Left kidney (tissue), 2 donors: Measurements from ENCODE around the gene CTNNBIP1. TPM values are rescaled to one million over a fixed set of nuclear protein-coding genes. Genes with fewer than 3 reads are reported as not detected.

Experiments used
- DNase-seq: peaks from one replicate; pipeline ENCODE4 v3.0.0-alpha.2; 2013
- polyA plus RNA-seq: library from polyadenylated mRNA; unstranded; fragments of 120-200 nt; gene quantifications from one replicate; pipeline ENCODE4 v1.2.1, GENCODE V29; 2013; ENCODE audit not compliant: insufficient read length

Gene CTNNBIP1
- polyA plus RNA-seq, 1 donor = 28.4 TPM

DNA sequence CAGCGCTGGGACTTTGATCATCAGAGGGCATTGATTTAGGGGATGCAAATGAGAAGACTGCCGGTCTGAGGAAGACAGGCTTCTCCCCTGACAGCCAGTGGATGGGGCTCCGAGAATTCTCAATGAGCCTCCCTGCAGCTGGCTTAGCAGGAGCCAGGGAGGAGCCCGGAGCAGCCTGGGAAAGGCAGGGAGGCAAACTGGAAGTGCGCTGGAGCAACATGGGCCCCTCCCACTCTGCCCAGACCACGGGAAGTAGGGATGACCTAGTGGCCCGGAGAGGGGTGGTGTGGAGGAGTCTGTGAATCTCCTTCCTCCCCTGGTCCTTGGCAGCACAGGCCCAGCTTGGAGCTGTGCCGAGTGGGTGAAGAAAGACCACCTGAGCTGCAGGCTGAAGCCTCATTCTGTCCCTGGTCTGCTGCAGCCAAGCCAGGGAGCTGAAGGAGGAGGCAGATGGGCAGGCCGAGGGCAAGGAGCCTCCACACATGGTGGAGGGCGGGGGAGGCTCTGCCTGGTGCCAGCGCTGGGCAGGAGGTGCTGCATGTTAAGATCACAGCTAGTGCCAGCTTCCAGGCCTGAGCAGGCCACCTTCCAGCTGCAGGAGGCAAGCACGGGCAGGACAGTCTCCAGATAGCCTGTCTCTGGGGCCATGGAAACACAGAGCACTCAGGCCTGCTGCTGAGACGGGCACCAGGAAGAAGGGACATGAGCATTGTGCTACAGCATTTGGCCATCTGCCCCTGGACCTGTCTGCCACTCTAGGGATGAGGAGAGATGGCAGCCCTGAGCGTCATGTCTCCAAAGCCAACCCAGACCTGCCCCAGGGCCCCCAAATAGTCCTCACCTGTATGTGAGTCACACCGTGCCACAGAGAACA is 74.1 kb downstream of the CTNNBIP1 start:
- peak; percentile 82 for DNase-seq

DNA sequence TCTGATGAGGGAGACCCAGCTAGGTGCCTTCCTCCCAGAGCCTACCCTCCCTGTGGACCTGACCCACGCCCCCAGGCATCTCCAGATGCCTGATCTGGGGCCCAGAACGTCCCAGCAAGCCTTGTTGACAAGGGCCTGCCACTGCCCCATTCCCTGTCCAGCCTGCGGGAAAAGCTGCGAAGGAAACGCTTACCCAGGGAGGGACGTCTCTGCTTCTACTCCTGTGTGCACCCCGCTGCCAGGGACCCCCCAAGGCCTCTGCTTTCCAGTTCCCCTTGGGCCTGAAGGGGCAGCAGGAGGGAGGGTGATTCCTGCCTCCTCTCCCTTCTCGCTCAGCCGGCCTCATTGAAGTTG is 74.7 kb downstream of the CTNNBIP1 start:
- DNase-seq = no peak

DNA sequence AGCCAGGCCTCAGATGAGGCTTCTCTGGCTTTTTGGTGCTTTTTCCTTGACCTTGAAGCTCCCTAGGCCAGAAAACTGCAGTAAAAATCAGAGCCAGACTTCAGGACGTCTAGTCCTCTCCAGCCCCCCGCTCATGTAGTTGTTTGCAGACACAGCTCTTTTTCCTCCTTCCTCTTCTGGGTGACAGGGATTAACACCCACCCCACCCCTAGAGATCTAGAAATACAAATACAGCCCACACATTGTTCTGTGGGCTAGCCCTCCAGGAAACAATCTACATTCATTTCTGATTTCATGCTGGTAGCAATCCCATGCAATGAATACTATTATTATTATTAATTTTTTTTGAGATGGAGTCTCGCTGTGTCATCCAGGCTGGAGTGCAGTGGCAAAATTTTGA is 76.4 kb downstream of the CTNNBIP1 start:
- no peak for DNase-seq

DNA sequence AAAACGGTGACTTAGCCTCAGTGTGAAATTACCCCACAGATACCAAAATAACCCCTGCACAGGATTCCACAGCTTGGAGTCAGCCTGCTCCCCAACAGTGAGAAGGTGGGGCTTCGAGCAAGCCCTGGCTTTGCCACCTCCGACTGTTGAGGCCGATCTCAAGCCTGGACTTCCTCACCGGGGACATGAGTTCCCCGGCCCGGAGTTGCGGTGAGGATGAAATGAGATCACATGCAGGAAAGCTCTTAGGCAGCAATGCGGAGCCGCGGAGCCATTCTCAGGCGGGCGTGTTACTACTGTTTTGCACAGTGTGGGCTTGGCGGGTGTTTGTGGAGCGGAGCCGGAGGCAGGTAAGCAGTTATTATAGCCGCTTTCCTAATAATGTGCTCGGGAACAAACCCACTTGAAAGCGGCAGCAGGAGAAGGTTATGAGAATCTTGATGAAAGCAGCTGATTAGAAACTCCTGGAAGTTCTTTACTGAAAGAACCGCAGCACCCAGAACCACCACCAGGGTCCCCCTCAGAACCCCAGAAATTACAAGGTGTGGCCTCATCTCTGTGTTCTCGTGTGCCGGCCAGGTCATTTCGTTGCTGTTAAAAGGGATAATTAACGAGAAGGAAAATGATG is 82.4 kb downstream of the CTNNBIP1 start:
- no peak for DNase-seq

DNA sequence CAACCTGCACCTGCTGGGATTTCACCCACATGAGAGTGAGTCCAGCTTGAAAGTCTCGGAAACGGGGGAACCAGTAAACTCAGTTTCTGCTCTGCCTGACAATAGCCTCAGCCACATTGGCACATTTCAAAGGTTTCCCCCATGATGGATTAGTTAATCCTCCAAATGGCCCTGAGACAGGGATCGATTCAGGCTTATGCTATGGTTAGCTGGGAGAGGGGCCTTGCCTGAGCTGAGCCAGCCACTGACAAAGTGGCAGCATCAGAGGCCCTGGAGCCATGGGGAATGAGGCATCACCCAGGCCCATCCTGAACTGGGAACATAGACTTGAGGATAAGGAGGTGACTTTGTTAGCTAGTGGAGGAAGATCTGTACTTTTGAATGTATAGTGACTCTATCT is 83.5 kb downstream of the CTNNBIP1 start:
- DNase-seq = no peak

DNA sequence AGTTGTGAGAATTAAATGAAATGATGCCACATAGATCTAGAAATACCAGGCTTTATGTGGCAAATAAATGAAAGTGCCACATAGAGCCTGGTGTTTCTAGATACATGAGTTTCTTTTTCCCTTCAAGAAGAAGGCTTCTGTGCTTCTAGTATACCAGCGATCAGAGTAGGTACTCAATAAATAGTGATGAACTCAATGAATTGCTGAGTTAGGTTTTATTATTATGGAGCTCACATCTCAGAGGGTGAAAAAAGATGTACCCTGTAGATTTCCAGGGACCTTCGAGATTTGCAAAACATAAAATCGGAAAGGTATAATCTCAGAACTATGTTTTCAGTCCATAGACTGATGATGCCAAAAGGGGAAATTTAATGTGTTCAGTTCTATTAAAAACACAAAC is 84.0 kb downstream of the CTNNBIP1 start:
- no peak for DNase-seq

DNA sequence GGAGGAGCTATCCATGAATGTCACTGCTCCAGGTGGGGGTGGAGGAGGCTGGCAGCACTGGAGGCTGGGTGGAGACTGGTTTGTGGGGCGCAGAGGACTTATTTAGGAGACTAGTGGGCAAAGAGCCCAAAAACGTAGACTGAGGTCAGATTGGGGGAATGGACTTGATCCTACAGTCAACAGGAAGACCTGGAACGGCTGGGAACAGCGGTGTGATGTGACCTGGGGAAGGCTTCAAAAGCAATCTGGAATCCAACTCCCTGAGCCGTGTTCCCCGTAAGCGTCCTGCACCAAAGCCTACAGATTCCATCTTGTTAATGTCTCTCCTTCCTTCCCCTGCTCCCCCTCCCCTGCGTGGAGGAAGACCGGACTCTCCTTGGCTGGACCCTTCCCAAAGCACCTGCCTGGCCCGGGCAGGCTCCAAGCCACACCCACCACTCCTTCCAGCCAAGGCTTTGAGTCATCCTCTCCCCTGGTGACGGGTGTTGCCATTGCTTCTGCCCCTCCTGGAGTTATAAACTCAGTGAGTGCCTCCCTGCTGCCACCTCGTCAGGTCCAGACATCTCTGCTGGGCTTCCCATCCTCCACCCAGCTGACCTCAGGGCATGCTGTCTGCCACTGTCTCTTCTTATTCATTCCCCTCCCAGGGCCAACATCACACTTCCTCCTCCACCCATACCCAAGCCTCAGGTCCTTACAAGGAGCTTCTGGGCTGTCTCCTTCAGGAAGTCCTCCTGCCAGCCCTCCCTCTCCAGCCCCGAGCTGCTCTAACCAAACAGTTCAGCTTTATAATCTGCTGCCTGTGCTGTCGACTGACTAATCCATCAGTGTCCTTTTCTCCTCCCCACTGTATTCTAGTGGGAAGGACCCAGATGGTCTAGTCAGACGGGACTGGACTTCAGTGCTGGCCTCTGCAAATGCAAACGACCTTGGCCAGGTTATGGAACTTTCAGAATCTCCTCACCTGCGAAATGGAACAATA is 84.7 kb downstream of the CTNNBIP1 start:
- no peak for DNase-seq

DNA sequence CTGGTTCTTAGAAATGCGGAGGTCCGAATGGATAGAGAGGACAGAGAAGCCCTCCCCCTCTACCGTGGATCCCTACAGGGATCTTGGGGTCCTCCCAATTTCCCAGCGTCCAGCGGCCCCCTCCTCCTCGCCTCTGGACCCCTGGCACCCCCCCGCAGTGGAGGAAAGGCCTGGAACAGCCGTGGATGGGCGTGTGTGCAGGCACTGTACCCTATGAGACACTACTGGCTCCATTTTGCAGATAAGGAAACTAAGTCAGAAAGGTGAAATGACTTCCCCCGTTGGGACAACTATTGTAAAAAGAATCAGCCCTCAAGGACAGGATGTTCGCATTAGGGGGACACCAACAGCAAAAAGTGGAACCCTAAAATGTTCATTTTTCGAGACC is 85.4 kb downstream of the CTNNBIP1 start:
- no peak for DNase-seq

DNA sequence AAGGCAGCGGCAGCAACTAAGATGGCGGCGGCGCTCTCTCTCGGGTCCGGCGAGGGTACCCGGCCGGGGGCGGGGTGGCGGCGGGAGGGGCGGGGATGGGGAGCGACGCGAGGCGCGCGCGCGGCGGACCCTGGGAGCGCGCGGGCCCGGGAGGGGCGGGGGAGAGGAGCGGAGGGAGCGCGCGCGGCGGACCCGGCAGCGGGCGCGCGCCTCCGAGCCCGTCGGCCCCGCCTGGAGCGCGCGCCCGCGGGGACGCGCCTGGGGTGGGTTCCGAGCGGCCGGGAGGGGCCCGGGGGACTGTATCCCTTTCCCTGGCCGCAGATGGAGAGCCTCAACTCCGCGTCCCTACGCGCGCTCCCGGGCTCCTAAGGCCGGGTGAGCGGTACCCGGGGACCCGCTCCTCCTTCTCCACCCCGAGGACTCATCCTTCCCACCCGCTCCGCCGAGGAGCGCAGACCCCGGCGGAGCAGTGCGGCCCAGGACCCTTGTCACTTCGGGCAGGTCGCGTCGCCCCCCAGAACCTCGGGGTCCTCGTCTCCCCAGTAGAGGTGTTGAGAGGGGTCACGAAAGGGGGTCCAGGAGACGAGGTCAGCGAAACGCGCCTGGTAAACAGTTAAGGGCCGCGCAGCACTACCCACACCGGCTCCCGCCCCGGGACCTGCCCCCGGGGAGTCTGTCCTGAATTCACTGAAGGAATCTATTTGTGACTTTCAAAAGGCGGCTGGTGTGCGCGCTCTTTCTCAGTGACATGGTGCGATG is 85.9 kb downstream of the CTNNBIP1 start, which contains the start of gene CLSTN1:
Gene CLSTN1 (minus strand): TSS at position 23 of the 759 bp plus-strand sequence. CDS start 232 bp downstream, outside the sequence.
- DNase-seq = peak; percentile 90

DNA sequence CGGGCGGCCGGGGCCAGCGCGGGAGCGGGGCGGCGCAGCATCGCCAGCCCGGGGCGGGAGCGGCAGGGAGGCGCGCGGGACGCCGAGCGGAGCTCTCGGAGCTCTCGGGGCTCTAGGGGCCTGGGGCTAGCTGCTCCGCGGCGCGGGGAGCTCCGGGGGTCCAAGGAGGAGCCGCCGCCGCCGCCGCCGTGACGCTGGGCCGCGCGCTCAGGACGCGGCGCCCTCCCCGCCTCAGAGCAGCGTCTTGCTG is 86.5 kb downstream of the CTNNBIP1 start:
- DNase-seq = no peak

DNA sequence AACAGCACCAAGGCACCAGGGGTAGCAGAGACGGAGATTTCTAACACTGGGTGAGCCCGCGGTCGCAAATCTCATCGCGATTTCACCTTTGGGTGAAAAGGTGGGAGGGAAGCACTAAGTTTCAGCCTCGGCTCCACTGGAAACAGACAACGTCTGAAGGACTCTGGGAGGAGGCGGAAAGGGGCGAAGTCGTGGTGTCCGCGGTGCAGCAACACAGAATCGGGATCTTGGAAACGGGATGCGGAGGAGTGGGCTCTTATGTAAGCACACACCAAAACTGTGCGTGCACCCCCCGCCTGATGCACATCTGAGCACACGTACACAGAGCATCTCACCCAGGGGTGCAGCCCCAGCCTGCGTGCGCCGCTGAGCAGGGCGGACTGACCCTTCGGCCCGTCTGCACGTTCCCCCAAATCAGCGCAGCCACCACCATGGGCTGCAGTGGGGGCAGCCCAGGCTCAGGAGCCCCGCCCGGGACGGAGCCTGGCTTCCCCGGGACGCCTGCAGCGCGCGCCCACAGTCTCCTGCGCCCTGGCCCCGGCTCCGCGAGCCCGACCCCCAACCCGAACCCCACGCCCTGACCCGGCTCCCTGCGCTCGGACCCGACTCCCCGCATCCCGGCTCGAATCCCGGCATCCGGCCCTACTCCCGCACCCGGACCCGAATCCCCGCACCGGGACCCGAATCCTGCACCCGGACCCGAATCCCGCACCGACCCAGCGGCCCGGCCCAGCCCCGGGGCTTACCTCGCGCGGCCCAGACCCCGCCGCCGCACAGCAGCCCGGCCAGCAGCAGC is 87.0 kb downstream of the CTNNBIP1 start:
- DNase-seq = no peak

DNA sequence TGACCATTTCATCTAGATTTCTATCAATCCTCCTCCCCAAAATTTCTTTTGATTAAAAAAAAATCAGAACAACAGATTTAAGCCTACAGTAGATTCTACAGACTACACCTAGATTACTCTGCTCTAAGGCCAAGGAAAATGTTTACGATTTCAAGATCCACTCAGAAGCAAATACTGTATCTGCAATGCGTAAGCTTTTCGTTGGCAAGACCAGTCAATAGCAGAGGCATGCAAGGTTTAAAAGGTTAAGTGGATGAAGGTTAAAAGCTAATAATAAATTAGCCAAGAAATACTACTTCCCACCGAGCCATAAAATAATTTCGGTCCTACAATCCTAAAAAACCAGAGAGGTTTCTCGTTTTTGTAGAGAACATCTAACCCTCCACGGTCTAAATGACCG is 87.6 kb downstream of the CTNNBIP1 start:
- DNase-seq = no peak

DNA sequence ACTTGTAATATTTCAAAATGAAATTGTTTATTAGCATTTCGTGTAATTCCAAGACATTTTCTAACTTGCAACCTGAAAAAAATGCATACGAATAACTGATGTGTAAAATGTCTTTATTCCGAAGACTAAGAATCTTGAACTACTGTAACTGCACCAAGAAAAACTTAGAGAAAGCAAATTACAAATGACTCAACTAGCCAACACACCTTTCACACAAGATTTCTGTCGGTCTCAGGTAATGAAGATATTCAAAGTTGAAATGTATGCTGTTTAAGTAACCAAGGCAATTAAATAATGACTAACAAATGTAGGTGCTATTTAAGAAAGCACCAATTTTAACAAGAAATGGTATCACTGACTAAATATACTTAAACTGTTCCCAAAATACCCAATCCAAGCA is 88.4 kb downstream of the CTNNBIP1 start:
- DNase-seq = no peak

DNA sequence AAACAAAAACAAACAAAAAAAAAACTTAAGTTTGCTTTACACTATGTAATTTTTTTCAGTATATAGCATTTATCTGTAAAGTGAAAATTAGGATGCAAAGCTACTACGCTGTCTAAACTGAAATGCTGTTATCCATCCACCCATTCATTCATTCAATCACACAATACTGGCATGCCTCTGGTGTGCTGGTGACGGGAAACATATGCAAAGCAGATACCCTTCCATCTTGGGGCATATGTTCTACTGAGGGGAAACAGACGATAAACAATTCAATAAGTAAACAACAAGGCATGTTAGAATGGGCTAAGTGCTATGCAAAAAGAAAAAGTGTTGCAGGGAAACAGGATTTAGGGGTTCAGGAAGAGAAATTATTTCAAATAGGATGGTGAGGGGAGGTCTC is 89.5 kb downstream of the CTNNBIP1 start:
- no peak for DNase-seq

DNA sequence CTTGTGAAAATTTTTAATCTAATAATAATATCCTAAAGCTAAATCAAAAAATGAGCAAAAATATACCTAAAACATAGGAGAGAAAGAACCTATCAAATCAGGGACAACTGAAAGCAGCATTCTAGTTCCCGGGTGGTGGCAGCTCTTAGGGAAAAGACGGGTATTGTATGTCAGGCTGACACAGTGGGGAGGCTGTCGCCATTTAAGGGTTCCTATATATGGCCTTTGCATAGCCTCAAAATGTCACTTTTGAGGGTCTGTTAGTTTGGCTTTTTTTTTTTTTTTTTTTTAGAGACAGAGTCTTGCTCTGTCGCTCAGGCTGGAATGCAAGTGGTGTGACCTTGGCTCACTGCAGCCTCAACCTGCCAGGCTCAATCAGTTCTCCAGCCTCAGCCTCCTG is 92.3 kb downstream of the CTNNBIP1 start:
- DNase-seq = no peak

DNA sequence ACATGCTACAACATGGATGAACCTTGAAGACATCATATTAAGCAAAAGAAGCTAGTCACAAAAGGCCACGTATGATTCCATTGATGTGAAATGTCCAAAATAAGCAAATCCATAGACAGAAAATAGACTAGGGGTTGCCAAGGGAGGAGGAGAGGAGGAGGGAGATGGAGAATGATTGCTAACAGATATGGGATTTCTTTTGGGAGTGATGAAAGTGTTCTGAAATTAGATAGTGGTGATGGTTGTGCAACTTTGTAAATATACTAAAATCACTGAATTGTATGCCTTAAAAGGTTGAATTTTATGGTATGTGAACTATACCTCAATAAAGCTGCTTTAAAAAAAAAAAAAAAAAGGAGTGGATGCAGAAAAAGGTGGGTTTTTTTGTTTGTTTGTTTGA is 93.9 kb downstream of the CTNNBIP1 start:
- no peak for DNase-seq

DNA sequence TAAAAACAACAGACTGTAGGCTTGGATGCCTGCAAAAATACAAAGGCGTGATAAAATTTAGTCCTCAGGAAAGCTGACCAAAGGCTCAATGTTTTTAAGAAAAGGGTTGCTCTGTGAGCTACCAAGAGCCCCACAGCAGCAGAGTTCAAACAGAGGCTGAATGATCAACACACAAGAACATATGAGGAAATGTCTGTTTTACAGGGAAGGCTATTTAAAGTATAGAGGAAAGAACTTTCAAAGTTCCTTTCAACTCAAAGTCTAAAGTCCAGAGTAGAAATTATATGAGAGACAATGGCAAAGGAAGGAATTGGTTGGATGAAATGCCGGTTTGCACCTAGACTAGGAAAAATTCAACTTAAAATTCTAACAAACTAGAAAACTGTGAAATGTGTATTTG is 94.9 kb downstream of the CTNNBIP1 start:
- DNase-seq = no peak

DNA sequence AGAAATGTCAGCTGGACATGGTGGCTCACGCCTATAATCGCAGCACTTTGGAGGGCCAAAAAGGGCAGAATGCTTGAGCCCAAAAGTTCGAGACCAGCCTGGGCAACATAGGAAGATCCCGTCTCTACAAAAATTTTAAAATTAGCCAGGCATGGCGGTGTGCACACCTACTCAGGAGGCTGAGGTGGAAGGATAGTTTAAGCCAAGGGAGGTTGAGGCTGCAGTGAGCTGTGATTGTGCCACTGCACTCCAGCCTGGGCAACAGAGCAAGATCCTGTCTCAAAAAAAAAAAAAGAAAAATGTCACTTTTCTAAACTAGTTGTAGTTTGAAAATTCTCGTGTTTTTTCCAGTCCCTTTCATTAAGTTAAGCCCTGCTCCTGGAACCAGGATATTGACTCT is 95.5 kb downstream of the CTNNBIP1 start:
- no peak for DNase-seq

DNA sequence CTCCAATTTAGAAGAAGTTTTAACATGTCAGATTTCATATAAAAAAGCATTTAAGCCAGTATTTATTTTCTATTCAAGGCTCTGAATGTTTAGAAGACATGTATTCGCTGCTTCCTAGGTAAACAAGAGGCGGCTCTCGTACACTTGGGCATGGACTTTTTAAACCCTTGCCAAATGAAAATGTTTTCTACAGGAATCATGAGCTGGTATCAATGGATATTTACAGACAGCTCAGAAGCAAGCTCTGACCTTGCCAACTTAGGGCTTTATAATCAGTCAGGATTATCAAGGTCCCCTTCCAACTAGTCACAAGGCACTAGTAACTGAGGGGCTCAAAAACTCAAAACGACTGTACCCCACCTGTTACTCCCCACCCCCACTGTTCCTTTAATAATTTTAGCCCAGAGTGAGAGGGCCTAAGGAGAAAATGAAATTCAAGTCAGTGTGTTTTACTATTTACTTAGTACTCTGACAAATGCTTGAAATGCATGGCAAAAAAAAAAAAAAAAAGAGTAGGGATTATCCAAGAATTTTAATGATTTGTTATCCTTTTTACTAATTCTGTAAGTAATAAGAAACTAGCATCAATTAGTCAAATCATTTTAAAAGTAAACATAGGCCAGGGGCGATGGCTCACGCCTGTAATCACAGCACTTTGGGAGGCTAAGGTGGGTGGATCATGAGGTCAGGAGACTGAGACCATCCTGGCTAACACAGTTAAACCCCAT is 98.7 kb downstream of the CTNNBIP1 start:
- DNase-seq = no peak

DNA sequence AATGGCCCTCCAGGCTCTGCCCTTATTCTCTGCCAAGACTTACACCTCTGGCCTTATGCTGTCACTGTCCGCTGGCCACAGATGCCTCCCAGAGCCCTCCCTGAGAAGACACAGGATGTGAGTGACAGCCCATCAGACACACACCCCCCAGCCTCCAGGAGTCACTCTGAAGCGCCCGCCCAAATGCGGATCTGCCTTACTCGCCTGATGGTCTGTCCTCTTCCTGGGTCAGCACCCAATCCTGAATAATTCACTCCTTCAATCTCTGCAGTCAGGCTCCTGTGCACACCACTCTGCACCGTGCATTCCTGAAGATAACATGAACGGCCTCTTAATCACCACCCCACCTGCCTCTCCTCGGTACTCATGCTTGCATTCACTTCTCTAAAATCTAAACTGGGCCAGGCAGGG is 101.0 kb downstream of the CTNNBIP1 start:
- no peak for DNase-seq

DNA sequence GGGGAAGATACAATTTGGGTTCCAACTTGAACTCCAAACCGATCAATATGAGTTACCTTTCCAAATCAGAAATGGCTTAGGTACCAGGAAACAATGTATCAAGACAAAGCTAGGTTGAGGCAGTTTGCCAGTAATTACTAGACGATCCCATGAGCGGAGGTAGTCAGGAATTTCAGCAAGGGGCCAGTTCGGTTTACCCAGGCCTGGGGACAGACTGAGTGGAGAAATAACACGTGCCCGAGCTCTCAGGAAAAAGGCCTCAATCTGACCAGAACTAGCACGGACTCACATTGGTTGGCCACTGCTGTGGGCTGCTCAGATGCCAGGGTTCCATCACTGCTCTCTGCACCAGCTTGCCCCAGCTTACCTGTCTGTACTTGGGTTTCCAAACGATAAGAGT is 101.6 kb downstream of the CTNNBIP1 start:
- no peak for DNase-seq
